Stomach (tissue), 4 donors: Measurements from ENCODE around the gene SLC3A2.

Experiments
- CTCF ChIP-seq, 7 experiments: fragments of 450-650 bp in 4 of 7; fragments of 200-600 bp in 3 of 7; sonication (generic) in 3 of 7; IDR thresholded peaks; one replicate each; pipeline ENCODE4 v1.5.1; 2016 to 2019; ENCODE audit warnings: antibody characterized with exemption in 7 of 7, control low read depth in 2 of 7, mild to moderate bottlenecking in 1 of 7
- EP300 ChIP-seq: sonication (generic); formaldehyde crosslinking; IDR thresholded peaks from one replicate; pipeline ENCODE4 v1.6.1; 2017; ENCODE audit warnings: antibody characterized with exemption
- POLR2A ChIP-seq, 4 donors: fragments of 450-650 bp; IDR thresholded peaks; one replicate each; pipeline ENCODE4 v1.6.1; 2016; ENCODE audit warnings: antibody characterized with exemption in 4 of 4, control low read depth in 2 of 4, mild to moderate bottlenecking in 1 of 4, moderate library complexity in 1 of 4
- POLR2AphosphoS5 ChIP-seq, 3 donors: sonication (generic); formaldehyde crosslinking; IDR thresholded peaks; one replicate each; pipeline ENCODE4 v1.6.1; 2016; ENCODE audit warnings: antibody characterized with exemption in 3 of 3

- TF ChIP-seq CTCF (IDR thresholded peaks at IDR 0.05), result no peak
- TF ChIP-seq POLR2A (IDR thresholded peaks at IDR 0.05), result no peak
- TF ChIP-seq POLR2AphosphoS5 (IDR thresholded peaks at IDR 0.05), result no peak
- no peak for TF ChIP-seq EP300
Measured at GRCh38 chr11:62931499-62932278, 51.0 kb downstream of the SLC3A2 start.
